ENCODE results near the gene CXXC5.

The CXXC5 gene

DNA sequence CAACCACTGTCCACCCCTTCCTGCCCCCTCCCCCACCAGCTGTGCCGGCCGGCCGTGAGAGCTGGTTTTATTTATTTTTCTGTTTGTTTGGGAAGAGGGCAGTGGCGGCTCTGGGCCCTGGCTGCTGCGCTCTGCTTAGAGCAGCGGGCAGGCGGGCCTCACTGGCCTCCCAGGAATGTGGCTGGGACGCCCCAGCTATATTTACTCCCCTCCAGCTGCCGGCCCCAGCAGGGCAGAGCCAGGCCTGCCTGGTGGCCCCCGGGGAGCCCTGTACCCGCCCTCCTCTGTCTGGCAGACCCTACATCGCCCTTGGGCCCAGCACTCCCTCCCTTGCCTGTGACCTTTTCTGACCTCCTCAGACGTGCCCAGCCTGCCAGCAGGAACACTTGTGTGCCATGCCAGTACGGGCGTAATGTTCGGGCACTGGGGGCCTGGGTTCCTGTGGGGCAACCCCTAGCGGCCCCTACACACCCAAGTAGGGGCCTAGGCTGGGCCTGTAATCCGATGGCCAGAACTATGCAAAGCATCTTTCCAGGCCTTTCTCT, 7.7 kb downstream of the CXXC5 start:
- Histone ChIP-seq H3K9me3 (ENCODE audit: control insufficient read depth, insufficient read depth, low read length) (no peaks in the 10 kb centered on the region), H3K4me1 (ENCODE audit: control insufficient read depth, insufficient read depth, low read length) (peaks cover 45% of the 10 kb centered on the region), H3K36me3 (ENCODE audit: control insufficient read depth, insufficient read depth, low read length) (no peaks in the 10 kb centered on the region), H3K4me3 (ENCODE audit: low read depth, low read length) (no peak overlapping the region), H3K9ac (ENCODE audit: low read depth, low read length) (no peak overlapping the region), H3K27me3 (ENCODE audit: control insufficient read depth, insufficient read depth, low read length) (no peaks in the 10 kb centered on the region)

DNA sequence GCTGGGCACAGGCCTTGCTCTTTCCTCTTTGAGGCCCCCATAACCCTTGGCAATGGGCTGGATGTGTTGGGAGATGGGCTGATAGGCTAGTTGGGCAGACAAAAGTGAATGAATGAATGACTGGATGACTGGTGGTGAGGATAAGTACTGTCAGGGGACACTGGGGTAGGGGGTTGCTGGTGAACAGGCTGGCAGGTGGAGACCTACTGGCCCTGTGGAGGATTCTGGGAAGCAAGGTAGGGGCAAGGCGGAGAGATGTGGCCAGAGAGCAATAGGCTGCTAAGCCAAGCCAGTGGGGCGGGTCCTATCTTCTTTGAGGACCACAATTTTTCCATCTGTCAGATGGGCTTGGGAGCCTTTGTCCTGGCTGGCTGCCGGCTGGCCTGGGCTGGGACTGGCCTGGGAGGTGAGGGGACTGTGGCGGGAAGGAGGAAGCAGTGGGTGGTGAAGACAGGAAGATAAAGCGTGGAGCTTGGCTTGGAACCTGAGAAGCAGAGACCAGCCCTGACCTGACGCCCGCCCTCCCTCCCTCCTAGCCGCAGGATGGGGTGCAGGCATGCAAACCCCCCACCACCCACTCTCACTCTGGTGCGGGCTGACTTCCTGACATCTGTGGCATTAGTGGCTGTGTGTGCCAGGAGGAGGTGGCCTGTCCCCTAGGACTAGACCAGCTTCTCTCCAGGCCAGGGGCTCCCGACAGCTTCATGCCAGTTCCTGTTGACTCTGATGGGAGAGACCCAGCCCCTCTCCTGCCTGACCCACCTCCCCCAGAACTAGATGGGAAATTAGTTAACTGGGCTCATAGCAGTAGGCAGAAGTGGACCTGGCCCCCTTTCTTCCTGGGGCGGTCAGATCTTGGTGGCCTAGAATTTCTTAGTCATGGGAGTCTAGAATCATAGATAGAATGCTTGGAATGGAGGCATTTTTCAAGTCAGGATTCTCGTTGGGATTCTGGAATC, 9.5 kb downstream of the CXXC5 start:
- no peaks in the 10 kb centered on the region for H3K9me3 ChIP-seq (ENCODE audit: control insufficient read depth, insufficient read depth, low read length)
- H3K36me3 ChIP-seq (ENCODE audit: control insufficient read depth, insufficient read depth, low read length): no peaks in the 10 kb centered on the region
- H3K4me3 ChIP-seq (ENCODE audit: low read depth, low read length): no peak overlapping the region
- no peak overlapping the region for H3K9ac ChIP-seq (ENCODE audit: low read depth, low read length)
- no peaks in the 10 kb centered on the region for H3K27me3 ChIP-seq (ENCODE audit: control insufficient read depth, insufficient read depth, low read length)
- peaks cover 33% of the 10 kb centered on the region for H3K4me1 ChIP-seq (ENCODE audit: control insufficient read depth, insufficient read depth, low read length)

DNA sequence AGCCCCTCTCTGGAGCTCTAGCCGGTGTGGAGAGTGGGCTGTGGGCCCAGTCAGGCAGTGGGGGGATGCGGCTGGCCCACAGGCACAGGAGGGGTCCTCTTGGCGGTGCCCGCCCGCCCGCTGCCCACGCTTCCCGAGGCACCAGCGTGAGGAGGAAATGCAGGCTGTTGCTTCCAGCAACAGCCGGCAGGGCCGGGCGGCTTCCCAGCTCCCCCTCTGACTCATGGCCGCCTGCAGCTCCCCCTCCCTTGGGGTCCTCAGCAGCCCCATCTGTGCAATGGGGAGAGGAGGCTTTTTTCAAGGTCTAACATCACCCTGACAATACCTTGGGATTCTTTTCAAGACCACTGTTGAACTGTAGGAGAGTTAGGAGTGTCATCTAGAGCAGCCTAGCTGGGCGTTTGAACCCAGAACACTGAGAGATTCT, 10.4 kb downstream of the CXXC5 start:
- Histone ChIP-seq H3K4me1 (ENCODE audit: control insufficient read depth, insufficient read depth, low read length) (peaks cover 32% of the 10 kb centered on the region), H3K9me3 (ENCODE audit: control insufficient read depth, insufficient read depth, low read length) (no peaks in the 10 kb centered on the region), H3K4me3 (ENCODE audit: low read depth, low read length) (no peak overlapping the region), H3K9ac (ENCODE audit: low read depth, low read length) (peak overlapping the region; percentile 24), H3K27me3 (ENCODE audit: control insufficient read depth, insufficient read depth, low read length) (no peaks in the 10 kb centered on the region), H3K36me3 (ENCODE audit: control insufficient read depth, insufficient read depth, low read length) (no peaks in the 10 kb centered on the region)

DNA sequence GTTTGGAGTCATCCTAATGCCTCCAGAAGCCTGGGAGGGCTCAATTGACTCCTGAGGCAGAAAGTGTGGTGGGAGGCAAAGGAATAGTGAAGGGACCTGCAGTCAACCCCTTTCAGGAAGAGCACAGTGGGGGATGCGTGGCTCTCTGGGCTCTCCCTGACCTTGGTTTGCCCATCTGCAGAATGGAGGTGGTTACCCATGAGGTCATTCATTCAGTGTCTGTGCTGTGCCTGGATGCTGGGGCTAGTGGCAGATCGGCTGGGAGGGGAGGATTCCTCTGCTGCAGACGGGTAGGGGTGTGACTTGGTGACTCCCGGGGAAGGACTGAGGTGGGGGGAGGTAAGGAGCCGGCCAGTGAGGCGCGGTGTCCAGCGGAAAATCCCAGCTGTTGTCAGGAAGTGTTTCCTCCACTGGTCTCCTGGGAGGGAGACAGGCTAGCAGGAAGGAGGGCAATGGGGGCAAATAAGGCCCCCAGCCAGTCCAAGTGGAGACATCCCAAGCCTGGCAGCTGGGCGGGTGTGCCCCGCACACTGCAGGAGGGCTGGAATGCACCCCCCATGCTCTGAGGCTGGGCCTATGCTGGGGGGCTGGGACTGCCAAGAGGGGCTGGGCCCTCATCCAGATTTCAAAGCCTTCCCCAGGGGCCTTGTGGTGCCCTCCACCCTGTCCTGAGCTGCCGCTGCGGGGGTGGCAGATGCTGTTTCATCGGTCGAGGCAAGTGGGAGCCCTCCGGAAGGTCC, 10.9 kb downstream of the CXXC5 start:
- H3K9ac ChIP-seq (ENCODE audit: low read depth, low read length): peak overlapping the region; percentile 24
- peak overlapping the region; percentile 4 for H3K4me3 ChIP-seq (ENCODE audit: low read depth, low read length)

DNA sequence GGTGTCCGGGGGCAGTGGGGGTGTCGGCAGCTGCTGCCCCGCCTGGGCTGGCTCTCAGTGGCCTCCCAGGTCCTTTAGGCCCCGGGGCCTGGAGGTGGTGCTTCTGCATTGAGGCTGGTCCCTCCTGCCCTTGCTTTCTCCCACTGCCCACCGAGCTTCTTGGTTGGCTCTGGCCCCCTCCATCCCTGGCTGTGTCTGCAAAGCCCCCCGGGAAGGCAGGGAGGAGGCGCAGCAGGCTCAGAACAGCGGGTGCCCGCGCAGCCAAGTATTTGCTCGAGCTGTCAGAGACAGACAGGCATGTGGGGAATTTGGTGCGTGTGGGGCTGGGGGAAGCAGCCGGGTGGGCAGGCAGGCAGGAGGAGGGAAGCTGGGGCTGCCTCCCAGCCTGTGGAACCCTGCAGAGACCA, 11.5 kb downstream of the CXXC5 start:
- Histone ChIP-seq H3K27me3 (ENCODE audit: control insufficient read depth, insufficient read depth, low read length) (no peaks in the 10 kb centered on the region), H3K9me3 (ENCODE audit: control insufficient read depth, insufficient read depth, low read length) (no peaks in the 10 kb centered on the region), H3K9ac (ENCODE audit: low read depth, low read length) (no peak overlapping the region), H3K36me3 (ENCODE audit: control insufficient read depth, insufficient read depth, low read length) (no peaks in the 10 kb centered on the region), H3K4me1 (ENCODE audit: control insufficient read depth, insufficient read depth, low read length) (peaks cover 28% of the 10 kb centered on the region), H3K4me3 (ENCODE audit: low read depth, low read length) (no peak overlapping the region)

More for the DNA sequence above, 10.9 kb downstream of the CXXC5 start:
- no peaks in the 10 kb centered on the region for H3K36me3 ChIP-seq (ENCODE audit: control insufficient read depth, insufficient read depth, low read length)
- H3K9me3 ChIP-seq (ENCODE audit: control insufficient read depth, insufficient read depth, low read length): no peaks in the 10 kb centered on the region
- H3K27me3 ChIP-seq (ENCODE audit: control insufficient read depth, insufficient read depth, low read length): no peaks in the 10 kb centered on the region
- peaks cover 32% of the 10 kb centered on the region for H3K4me1 ChIP-seq (ENCODE audit: control insufficient read depth, insufficient read depth, low read length)

DNA sequence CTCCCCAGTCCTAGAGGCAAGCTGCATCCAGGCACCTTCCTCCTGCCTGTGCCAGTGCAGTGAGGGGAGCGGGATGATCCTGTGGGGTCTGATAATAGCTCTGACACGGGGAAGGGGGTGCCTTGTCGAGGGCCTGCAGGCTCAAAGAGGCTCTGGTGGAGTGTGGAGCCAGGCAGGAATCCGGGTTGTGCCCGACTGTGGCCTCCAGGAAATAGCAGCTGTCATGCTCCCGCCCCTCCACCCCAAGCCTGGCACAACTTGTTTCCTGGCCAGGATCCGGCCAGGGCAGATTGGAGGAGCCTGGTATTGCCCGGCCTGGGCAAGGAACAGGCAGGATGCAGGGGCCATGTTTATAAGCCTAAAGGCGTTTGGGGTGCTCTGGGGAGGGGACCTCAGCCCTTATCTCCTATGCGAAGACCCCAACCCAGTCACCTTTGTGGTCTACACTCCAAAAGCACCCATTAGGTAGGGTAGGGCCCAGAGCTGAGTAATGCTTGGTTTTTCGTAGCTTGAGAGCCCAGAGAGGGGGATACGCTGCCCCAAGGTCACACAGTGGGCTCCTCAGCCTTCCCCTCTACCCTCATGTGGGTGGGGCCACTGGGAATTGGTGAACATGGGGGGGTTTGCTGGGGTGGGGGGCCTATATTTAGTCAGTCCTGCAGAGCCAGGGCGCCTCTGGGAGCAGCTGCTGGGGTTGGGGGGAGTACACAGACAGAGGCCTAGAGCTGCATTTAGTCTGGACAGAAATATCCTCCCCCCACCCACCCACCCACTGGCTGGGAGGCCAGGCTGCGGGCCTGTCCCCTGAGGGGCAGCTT, 12.2 kb downstream of the CXXC5 start:
- Histone ChIP-seq H3K9ac (ENCODE audit: low read depth, low read length) (no peak overlapping the region), H3K36me3 (ENCODE audit: control insufficient read depth, insufficient read depth, low read length) (no peaks in the 10 kb centered on the region), H3K27me3 (ENCODE audit: control insufficient read depth, insufficient read depth, low read length) (no peaks in the 10 kb centered on the region), H3K4me1 (ENCODE audit: control insufficient read depth, insufficient read depth, low read length) (peaks cover 28% of the 10 kb centered on the region), H3K4me3 (ENCODE audit: low read depth, low read length) (no peak overlapping the region), H3K9me3 (ENCODE audit: control insufficient read depth, insufficient read depth, low read length) (no peaks in the 10 kb centered on the region)

DNA sequence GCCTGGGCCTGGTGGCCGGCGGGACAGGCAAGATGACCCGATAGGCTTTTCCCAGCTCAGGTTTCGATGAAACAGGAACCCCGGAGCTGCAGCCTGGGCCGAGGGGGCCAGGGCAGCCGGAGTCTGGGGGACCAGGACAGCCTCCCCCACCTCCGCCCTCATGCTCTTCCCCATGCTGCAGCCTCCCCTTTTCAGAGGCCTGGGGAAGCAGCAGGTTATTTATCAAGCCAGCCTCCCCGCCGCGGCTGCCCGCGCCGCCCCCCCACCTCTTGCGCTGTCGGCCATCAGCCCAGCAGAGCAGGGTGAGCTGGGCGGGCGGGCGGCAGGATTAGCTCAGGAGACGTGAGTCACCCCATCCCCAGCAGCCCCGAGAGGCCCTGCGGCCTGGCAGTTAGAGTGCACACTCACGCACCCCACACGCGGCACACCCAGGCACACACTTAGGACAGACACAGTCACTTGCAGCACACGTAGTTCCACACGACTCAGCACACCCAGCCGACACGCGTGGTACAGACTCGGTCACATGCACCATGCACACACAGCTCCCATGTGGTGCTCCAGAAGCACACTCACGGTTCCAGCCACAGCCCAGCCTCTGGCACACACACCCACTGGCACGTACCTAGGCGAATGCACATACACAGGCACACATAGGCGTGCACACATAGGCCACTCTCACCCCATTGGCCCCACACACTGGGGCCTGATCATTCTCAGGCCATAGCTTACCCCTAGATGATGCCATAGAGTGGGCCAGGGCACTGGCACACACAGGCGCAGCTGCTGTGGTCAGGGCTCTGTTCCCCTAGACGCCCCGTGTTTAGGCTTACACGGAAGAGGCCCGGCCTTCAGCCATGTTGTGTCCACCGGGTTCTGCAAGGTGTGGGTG, 13.0 kb downstream of the CXXC5 start:
- peaks cover 2% of the 10 kb centered on the region for H3K36me3 ChIP-seq (ENCODE audit: control insufficient read depth, insufficient read depth, low read length)
- H3K4me1 ChIP-seq (ENCODE audit: control insufficient read depth, insufficient read depth, low read length): peaks cover 28% of the 10 kb centered on the region
- no peaks in the 10 kb centered on the region for H3K27me3 ChIP-seq (ENCODE audit: control insufficient read depth, insufficient read depth, low read length)
- no peaks in the 10 kb centered on the region for H3K9me3 ChIP-seq (ENCODE audit: control insufficient read depth, insufficient read depth, low read length)
- no peak overlapping the region for H3K4me3 ChIP-seq (ENCODE audit: low read depth, low read length)
- H3K9ac ChIP-seq (ENCODE audit: low read depth, low read length): no peak overlapping the region

DNA sequence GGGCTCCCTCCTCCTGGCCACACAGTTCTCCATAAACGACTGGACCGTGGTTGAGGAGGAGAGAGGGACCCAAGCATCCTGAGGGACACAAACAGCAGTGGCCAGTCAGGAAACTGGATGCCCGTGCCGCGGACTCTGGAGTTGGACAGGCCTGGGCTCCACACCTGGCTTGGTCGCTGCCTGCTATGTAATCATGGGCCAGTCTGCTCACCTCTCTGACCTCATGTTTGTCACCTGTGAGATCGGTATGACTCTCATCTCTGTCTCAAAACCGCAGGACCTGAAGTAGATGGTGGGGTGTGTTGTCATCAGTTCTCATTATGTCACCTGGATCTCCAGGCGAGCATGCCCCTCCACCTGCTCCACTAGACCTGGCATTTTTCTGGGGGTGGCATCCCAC, 14.5 kb downstream of the CXXC5 start:
- Histone ChIP-seq H3K27me3 (ENCODE audit: control insufficient read depth, insufficient read depth, low read length) (no peaks in the 10 kb centered on the region), H3K4me1 (ENCODE audit: control insufficient read depth, insufficient read depth, low read length) (peaks cover 25% of the 10 kb centered on the region), H3K9ac (ENCODE audit: low read depth, low read length) (no peak overlapping the region)

DNA sequence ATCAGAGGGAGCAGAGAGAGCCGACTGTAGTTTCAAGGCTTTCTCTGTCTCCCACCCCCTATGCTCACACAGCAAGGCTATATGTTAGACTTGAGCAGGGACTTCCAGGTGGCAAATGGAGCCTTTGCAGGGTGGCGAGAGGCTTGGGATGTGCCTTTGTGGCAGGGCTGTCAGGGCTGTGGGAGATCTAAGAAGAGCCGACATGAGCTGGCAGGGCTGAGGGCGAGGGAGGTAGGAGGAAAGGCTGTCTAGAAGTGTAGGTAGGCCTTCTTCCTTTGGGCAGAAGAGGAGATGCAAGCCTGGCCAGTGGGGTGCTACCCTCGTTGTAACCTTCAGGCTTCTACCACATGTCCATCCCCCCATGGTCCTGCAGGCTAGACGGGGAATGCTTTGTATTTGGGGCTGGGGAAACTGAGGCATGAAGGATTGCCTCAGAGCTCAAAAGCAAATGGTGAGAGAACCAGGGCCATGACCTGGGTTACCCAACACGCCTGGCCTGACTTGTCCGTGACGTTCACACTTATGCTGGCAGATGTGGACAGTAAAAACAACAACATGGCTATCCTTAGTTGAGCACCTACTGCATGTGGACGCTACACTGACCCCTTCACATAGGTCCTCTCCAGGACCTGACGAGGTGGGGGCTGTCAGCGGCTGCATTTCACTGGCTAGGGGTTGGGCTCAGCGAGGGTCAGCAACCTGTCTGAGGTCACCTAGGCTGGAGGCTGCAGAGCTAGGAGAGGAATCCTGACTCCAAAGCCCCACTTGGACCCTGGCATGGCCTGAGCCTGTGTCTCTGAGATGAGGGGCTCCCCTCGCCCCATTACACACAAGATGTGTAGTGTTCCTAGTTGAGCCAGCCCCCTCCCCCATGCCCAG, 15.3 kb downstream of the CXXC5 start:
- Histone ChIP-seq H3K9ac (ENCODE audit: low read depth, low read length) (no peak overlapping the region), H3K4me1 (ENCODE audit: control insufficient read depth, insufficient read depth, low read length) (peaks cover 25% of the 10 kb centered on the region), H3K4me3 (ENCODE audit: low read depth, low read length) (no peak overlapping the region), H3K36me3 (ENCODE audit: control insufficient read depth, insufficient read depth, low read length) (peaks cover 2% of the 10 kb centered on the region), H3K27me3 (ENCODE audit: control insufficient read depth, insufficient read depth, low read length) (no peaks in the 10 kb centered on the region), H3K9me3 (ENCODE audit: control insufficient read depth, insufficient read depth, low read length) (no peaks in the 10 kb centered on the region)

More for the DNA sequence above, 14.5 kb downstream of the CXXC5 start:
- peaks cover 2% of the 10 kb centered on the region for H3K36me3 ChIP-seq (ENCODE audit: control insufficient read depth, insufficient read depth, low read length)
- H3K4me3 ChIP-seq (ENCODE audit: low read depth, low read length): no peak overlapping the region
- no peaks in the 10 kb centered on the region for H3K9me3 ChIP-seq (ENCODE audit: control insufficient read depth, insufficient read depth, low read length)

DNA sequence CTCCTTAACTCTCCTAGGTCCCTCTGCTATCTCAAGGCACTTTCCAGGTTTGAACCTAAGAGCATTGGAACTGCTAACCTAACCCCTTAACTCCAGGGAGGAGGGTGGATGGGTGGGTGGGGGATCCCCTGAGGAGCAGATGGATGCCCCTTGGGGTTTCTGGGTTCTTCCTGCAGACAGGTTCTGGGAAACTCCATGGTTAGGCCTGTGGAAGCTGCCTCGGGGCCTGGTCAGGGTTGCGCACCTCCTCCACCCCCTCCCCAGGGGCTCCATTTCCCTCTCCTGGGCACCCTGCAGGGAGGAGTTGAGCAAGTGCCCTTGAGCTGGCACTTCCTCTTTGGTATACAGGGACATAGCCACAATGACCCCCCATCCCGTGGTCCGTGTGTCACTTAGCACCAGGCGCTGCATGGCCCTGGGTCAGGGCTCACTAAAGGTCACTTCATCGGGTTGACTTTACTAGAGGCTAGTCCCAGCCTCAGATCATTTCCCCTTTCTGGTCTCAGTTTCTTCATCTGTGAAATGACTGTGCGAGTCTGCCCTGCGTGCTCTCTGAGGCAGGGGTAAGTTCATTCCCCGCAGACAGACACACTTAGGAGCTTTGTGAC, 16.0 kb downstream of the CXXC5 start:
- H3K4me3 ChIP-seq (ENCODE audit: low read depth, low read length): no peak overlapping the region
- H3K9ac ChIP-seq (ENCODE audit: low read depth, low read length): no peak overlapping the region
- peaks cover 23% of the 10 kb centered on the region for H3K4me1 ChIP-seq (ENCODE audit: control insufficient read depth, insufficient read depth, low read length)
- H3K27me3 ChIP-seq (ENCODE audit: control insufficient read depth, insufficient read depth, low read length): no peaks in the 10 kb centered on the region
- H3K36me3 ChIP-seq (ENCODE audit: control insufficient read depth, insufficient read depth, low read length): peaks cover 2% of the 10 kb centered on the region
- H3K9me3 ChIP-seq (ENCODE audit: control insufficient read depth, insufficient read depth, low read length): no peaks in the 10 kb centered on the region
